Caco-2 (cell line): ENCODE data around the gene MAP3K9. TPM values are rescaled to one million over a fixed set of nuclear protein-coding genes. Genes with fewer than 3 reads are reported as not detected.

Experiments
- BruUV-seq: library from RNA; stranded (reverse); fragments of 400-500 nt; replicated peaks from 2 replicates; lab custom pipeline; 2021; lab: Mats Ljungman, UMichigan
- CTCF ChIA-PET: fragments of 300-600 bp; sonication (Branson Sonifier 250); formaldehyde crosslinking; loops from one replicate; lab custom pipeline; 2022; ENCODE audit warnings: antibody characterized with exemption; lab: Charles Lee
- POLR2A ChIA-PET: fragments of 300-600 bp; sonication (Branson Sonifier 250); formaldehyde crosslinking; loops from one replicate; lab custom pipeline; 2022; ENCODE audit warnings: antibody characterized with exemption; lab: Charles Lee
- DNase-seq, 2 experiments: peaks; one replicate each; pipeline versions ENCODE4 v3.0.0 to v3.0.0-alpha.2; 2020 to 2022
- H3K27me3 ChIP-seq: replicated peaks from 2 replicates; pipeline ENCODE4 v1.6.0; 2011; ENCODE audit warnings: low read length; ENCODE audit not compliant: control insufficient read depth, insufficient read depth
- H3K36me3 ChIP-seq: 2 replicates; pipeline ENCODE4 v1.5.1; 2011; ENCODE audit warnings: low read length; ENCODE audit not compliant: control insufficient read depth, insufficient read depth
- H3K4me1 ChIP-seq: fragments of 250-450 bp; sonication (Bioruptor Pico); 2 replicates; pipeline ENCODE4 v1.5.1; 2020; ENCODE audit warnings: mild to moderate bottlenecking
- H3K4me3 ChIP-seq: 2 replicates; pipeline ENCODE4 v1.5.1; 2011; ENCODE audit warnings: low read depth, mild to moderate bottlenecking, control low read depth, low read length
- H3K9me3 ChIP-seq: fragments of 250-450 bp; sonication (Bioruptor Pico); 2 replicates; pipeline ENCODE4 v1.5.1; 2020; ENCODE audit warnings: mild to moderate bottlenecking, moderate library complexity
- H3K27ac Mint-ChIP-seq: one replicate; pipeline ENCODE4 v1.8.0; 2022; ENCODE audit warnings: mixed read lengths; ENCODE audit not compliant: unreplicated experiment
- H3K27me3 Mint-ChIP-seq: one replicate; pipeline ENCODE4 v1.8.0; 2022; ENCODE audit warnings: mixed read lengths; ENCODE audit not compliant: insufficient read depth, unreplicated experiment
- H3K36me3 Mint-ChIP-seq: one replicate; pipeline ENCODE4 v1.8.0; 2022; ENCODE audit warnings: mild to moderate bottlenecking, mixed read lengths; ENCODE audit not compliant: insufficient read depth, unreplicated experiment
- H3K4me1 Mint-ChIP-seq: one replicate; pipeline ENCODE4 v1.8.0; 2022; ENCODE audit warnings: low read depth, mixed read lengths; ENCODE audit not compliant: unreplicated experiment
- H3K4me3 Mint-ChIP-seq: one replicate; pipeline ENCODE4 v1.8.0; 2022; ENCODE audit warnings: mild to moderate bottlenecking, moderate library complexity, mixed read lengths; ENCODE audit not compliant: unreplicated experiment
- H3K9me3 Mint-ChIP-seq: one replicate; pipeline ENCODE4 v1.8.0; 2022; ENCODE audit warnings: mixed read lengths; ENCODE audit not compliant: unreplicated experiment
- intact Hi-C: fragments of 100-400 bp; cut with micrococcal nuclease; formaldehyde crosslinking; loops from one replicate; pipeline ENCODE4 v1.10.0; 2022; ENCODE audit not compliant: unreplicated experiment
- total RNA-seq: library from RNA; stranded (reverse); gene quantifications from 2 replicates; pipeline ENCODE4 v1.2.3, GENCODE V29; 2022
- TF ChIP-seq, protein P1 (sequence below), 2 experiments: fragments of 200-600 bp in 1 of 2; IDR thresholded peaks; 1 replicate in 1 of 2; 2 replicates in 1 of 2; pipeline versions ENCODE4 v1.5.1 to v1.8.0; 2011 to 2022; ENCODE audit warnings: antibody characterized with exemption in 1 of 2, control low read depth in 1 of 2, inconsistent platforms in 1 of 2, low read depth in 1 of 2, low read length in 1 of 2, mild to moderate bottlenecking in 1 of 2, moderate library complexity in 1 of 2; ENCODE audit not compliant: insufficient read depth in 1 of 2, severe bottlenecking in 1 of 2, unreplicated experiment in 1 of 2

Gene MAP3K9
- total RNA-seq, 1 experiment from 2014 or later = 19.5 TPM

DNA sequence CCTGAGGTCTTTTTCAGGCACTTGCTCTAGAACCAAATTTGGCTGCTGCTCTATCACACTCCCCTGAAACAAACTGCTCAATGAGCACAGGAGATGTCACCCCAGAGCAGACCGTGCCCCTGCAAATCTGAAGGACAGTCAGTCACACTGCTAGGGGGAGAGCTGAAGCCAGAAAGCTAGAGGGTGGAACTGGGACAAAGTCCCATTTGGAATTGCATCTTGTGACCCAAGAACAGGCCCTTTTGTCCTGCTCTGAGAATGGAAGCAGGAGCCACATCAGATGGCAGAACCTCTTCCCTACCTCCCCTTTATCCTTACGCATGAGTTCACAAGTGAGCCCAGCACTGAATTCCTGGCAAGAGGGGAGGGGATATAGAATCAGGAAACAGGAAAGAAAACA, 64.7 kb downstream of the MAP3K9 start:
- intact Hi-C loops = no loop called here
- no peaks in the 10 kb centered on the region for H3K9me3 Mint-ChIP-seq
- TF ChIP-seq, protein P1, sequence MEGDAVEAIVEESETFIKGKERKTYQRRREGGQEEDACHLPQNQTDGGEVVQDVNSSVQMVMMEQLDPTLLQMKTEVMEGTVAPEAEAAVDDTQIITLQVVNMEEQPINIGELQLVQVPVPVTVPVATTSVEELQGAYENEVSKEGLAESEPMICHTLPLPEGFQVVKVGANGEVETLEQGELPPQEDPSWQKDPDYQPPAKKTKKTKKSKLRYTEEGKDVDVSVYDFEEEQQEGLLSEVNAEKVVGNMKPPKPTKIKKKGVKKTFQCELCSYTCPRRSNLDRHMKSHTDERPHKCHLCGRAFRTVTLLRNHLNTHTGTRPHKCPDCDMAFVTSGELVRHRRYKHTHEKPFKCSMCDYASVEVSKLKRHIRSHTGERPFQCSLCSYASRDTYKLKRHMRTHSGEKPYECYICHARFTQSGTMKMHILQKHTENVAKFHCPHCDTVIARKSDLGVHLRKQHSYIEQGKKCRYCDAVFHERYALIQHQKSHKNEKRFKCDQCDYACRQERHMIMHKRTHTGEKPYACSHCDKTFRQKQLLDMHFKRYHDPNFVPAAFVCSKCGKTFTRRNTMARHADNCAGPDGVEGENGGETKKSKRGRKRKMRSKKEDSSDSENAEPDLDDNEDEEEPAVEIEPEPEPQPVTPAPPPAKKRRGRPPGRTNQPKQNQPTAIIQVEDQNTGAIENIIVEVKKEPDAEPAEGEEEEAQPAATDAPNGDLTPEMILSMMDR (IDR thresholded peaks at IDR 0.05; ENCODE audit: insufficient read depth in 1 of 2, low read depth in 1 of 2, low read length in 1 of 2, severe bottlenecking in 1 of 2, unreplicated experiment in 1 of 2) = no peak
- ChIA-PET POLR2A (no interaction called here), CTCF (interaction anchor here (0.6 kb wide), 1 partner anchor 73 kb away, joined by 3 read pairs; no protein-coding TSS in a partner anchor)
- peaks cover 4% of the 10 kb centered on the region; the same call in 1 of the 2 replicates for H3K36me3 ChIP-seq
- no peak overlapping the region for H3K27ac Mint-ChIP-seq
- H3K4me1 ChIP-seq = 0 out of 2 replicates have a peak, but pooled peaks cover 5% of the 10 kb centered on the region
- no peak overlapping the region for H3K4me3 Mint-ChIP-seq
- H3K36me3 Mint-ChIP-seq = peaks cover 30% of the 10 kb centered on the region
- H3K27me3 ChIP-seq = no peaks in the 10 kb centered on the region
- no peaks in the 10 kb centered on the region for H3K27me3 Mint-ChIP-seq
- BruUV-seq = no TSS peak
- H3K4me1 Mint-ChIP-seq = no peaks in the 10 kb centered on the region
- H3K4me3 ChIP-seq = no peak overlapping the region
- DNase-seq = no peak
- no peaks in the 10 kb centered on the region for H3K9me3 ChIP-seq

DNA sequence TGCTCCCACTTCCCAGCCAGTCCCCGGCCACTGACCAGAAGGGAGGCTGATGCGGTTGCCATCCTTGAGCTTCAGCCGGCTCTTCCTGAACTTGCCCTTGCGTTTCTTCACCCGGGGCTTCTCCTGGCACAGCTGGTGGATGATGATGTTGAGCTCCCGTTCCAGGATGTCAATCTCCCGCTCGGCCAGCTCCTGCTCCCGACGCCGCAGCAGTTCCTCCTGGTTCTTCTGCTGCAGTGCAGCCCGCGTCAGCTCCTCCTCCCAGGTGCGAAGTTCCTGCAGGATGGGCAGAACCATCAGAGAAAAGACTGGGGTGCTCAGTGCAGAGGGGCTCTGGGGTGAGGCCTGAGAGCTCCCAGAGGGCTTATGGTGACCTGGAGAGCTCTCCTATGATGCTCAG, 67.0 kb downstream of the MAP3K9 start:
- POLR2A ChIA-PET = no interaction called here
- Histone ChIP-seq H3K36me3 (peaks cover 4% of the 10 kb centered on the region; the same call in 1 of the 2 replicates), H3K27me3 (no peaks in the 10 kb centered on the region), H3K4me1 (0 out of 2 replicates have a peak, but pooled peaks cover 5% of the 10 kb centered on the region), H3K9me3 (no peaks in the 10 kb centered on the region), H3K4me3 (no peak overlapping the region)
- CTCF ChIA-PET = no interaction called here
- intact Hi-C loops = no loop called here
- H3K36me3 Mint-ChIP-seq = peaks cover 25% of the 10 kb centered on the region
- no peak overlapping the region for H3K4me3 Mint-ChIP-seq
- no peaks in the 10 kb centered on the region for H3K9me3 Mint-ChIP-seq
- TF ChIP-seq, protein P1 (IDR thresholded peaks at IDR 0.05; ENCODE audit: insufficient read depth in 1 of 2, low read depth in 1 of 2, low read length in 1 of 2, severe bottlenecking in 1 of 2, unreplicated experiment in 1 of 2) = no peak
- no peaks in the 10 kb centered on the region for H3K27me3 Mint-ChIP-seq
- no peak for DNase-seq
- H3K4me1 Mint-ChIP-seq = no peaks in the 10 kb centered on the region
- H3K27ac Mint-ChIP-seq = no peak overlapping the region
- BruUV-seq = no TSS peak

DNA sequence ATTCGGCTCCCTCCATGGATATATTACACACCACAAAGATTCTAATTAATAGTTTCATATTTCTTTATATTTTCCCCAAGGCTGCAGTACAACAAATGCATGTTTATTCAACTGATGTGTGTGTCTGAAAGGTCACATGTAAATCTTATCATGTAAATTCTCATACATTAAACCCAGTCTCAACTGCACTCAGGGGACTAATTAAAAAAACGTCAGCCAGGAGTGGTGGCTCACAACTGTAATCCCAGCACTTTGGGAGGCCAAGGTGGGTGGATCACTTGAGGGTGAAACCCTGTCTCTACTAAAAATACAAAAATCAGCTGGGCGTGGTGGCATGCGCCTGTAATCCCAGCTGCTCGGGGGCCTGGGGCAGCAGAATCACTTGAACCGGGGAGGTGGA, 67.8 kb downstream of the MAP3K9 start:
- no peaks in the 10 kb centered on the region for H3K27me3 Mint-ChIP-seq
- TF ChIP-seq, protein P1 (IDR thresholded peaks at IDR 0.05; ENCODE audit: insufficient read depth in 1 of 2, low read depth in 1 of 2, low read length in 1 of 2, severe bottlenecking in 1 of 2, unreplicated experiment in 1 of 2) = no peak
- no peak overlapping the region for H3K4me3 Mint-ChIP-seq
- no peaks in the 10 kb centered on the region for H3K4me1 Mint-ChIP-seq
- ChIA-PET POLR2A (no interaction called here), CTCF (no interaction called here)
- no TSS peak for BruUV-seq
- no peak for DNase-seq
- Histone ChIP-seq H3K4me1 (0 out of 2 replicates have a peak, but pooled peaks cover 5% of the 10 kb centered on the region), H3K27me3 (no peaks in the 10 kb centered on the region), H3K9me3 (no peaks in the 10 kb centered on the region), H3K4me3 (no peak overlapping the region), H3K36me3 (peaks cover 2% of the 10 kb centered on the region; the same call in 1 of the 2 replicates)
- no peak overlapping the region for H3K27ac Mint-ChIP-seq
- intact Hi-C loops = no loop called here
- H3K9me3 Mint-ChIP-seq = no peaks in the 10 kb centered on the region
- peaks cover 22% of the 10 kb centered on the region for H3K36me3 Mint-ChIP-seq
